Hematopoietic multipotent progenitor cell (in vitro differentiated cells): Measurements from ENCODE around the gene PDPK1. TPM values are rescaled to one million over a fixed set of nuclear protein-coding genes. Genes with fewer than 3 reads are reported as not detected.
"Not testable (repeated sequence)": the region's sequence is repeated elsewhere in the genome, so short reads cannot be mapped to it uniquely, and the experiment has no call there.

Experiments used
- DNase-seq, 3 donors: peaks; one replicate each; pipeline ENCODE4 v3.0.0-alpha.2; 2011 to 2015; ENCODE audit warnings: low read depth in 2 of 3, low spot score in 2 of 3
- total RNA-seq: library from RNA; depleted of rRNA; stranded (reverse); fragments of >200 nt; gene quantifications from one replicate; pipeline ENCODE4 v1.2.3, GENCODE V29; 2012

PDPK1 gene
- total RNA-seq, 1 donor = 21.5 TPM

DNA sequence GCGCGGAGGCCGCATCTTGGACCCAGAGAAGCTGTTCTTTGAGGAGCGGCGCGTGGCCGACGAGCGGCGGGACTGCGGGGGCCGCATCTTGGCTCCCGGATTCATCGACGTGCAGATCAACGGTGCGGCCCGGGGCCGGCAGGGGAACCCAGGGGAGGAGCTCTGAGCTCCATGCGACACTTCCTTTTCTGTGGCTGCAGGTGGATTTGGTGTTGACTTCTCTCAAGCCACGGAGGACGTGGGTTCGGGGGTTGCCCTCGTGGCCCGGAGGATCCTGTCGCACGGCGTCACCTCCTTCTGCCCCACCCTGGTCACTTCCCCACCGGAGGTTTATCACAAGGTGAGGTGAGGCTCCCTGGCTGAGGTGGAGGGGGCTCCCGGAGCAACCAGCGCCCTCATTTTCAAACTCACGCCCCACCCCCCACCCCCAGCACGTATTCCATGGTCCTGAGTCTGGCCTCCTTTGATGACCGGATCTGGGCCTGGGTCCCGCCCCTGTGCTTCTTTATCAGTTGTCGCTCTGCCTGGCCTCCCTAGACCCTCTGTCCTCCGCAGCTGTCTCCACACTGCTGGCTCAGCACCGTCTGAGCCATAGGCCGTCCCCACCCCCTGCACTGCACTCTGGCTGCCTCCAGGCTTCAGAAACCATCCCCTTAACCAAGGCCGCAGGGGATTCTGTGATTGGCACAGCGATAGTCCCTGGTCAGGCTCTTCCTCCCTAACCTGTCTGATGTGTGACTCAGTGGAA lies 16.9 kb upstream of the PDPK1 start:
- peak in 2 of 3 donors; percentile 63 to 74 for DNase-seq

DNA sequence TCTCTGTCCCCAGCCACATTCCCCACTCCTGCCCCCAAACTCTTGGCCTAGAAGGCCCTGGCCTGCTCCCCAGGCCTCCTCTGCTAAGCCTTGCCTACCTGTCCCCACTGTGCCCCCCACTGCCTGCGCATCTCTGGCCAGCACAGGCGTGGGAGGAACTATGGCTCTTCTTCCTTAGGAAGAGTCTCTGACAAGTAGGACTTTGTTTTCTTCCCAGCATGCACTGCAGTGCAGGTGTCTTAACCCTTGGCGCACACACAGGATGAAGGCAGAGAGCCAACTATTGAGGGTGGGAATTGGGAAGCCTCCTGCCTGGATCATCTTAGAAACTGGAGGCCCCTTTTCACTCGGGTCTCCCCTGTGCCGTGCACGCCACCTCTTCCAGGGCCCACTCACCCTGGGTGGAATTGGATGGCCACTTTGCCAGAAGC lies 14.0 kb upstream of the PDPK1 start:
- DNase-seq = no peak

- DNase-seq = no peak
Observed at GRCh38 chr16:2524339-2524938, 13.4 kb upstream of the PDPK1 start.

GRCh38 chr16:2526135-2526534 lies 11.7 kb upstream of the PDPK1 start:
- no peak for DNase-seq

GRCh38 chr16:2527071-2527783 lies 10.6 kb upstream of the PDPK1 start:
- no peak for DNase-seq

DNA sequence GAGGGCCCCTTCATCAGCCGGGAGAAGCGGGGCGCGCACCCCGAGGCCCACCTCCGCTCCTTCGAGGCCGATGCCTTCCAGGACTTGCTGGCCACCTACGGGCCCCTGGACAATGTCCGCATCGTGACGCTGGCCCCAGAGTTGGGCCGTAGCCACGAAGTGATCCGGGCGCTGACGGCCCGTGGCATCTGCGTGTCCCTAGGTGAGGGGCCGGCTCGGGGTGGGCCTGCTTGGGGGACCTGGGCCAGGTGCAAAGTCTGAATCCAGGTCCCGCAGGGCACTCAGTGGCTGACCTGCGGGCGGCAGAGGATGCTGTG lies 10.1 kb upstream of the PDPK1 start:
- no peak for DNase-seq

DNA sequence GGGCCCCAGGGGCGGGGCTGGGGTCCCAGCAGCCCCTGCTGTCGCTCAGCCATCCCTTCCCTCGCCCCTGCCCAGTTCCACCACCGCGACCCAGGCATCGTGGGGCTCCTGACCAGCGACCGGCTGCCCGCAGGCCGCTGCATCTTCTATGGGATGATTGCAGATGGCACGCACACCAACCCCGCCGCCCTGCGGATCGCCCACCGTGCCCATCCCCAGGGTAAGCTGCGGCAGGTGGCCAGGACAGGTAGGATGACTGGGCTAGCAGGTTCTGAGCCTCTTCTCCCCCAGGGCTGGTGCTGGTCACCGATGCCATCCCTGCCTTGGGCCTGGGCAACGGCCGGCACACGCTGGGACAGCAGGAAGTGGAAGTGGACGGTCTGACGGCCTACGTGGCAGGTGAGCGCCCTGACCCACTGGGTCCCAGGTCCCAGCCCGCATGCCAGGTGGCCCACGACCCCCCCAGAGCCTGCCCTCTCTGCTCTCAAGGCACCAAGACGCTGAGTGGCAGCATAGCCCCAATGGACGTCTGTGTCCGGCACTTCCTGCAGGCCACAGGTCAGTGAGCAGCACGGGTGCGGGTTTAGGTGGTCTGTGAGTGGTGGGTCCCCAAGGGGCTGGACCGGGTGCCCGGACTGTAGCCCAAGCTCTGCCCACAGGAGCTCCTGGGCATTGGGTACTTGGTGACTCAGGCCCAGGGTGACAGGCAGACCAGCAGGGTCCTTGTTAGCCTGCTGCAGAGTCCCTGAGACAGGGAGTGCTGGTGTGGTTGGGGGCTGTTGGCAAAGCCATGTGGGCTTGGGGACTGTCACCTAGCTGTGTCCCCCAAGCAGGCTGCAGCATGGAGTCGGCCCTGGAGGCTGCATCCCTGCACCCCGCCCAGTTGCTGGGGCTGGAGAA lies 9.4 kb upstream of the PDPK1 start:
- no peak for DNase-seq

DNA sequence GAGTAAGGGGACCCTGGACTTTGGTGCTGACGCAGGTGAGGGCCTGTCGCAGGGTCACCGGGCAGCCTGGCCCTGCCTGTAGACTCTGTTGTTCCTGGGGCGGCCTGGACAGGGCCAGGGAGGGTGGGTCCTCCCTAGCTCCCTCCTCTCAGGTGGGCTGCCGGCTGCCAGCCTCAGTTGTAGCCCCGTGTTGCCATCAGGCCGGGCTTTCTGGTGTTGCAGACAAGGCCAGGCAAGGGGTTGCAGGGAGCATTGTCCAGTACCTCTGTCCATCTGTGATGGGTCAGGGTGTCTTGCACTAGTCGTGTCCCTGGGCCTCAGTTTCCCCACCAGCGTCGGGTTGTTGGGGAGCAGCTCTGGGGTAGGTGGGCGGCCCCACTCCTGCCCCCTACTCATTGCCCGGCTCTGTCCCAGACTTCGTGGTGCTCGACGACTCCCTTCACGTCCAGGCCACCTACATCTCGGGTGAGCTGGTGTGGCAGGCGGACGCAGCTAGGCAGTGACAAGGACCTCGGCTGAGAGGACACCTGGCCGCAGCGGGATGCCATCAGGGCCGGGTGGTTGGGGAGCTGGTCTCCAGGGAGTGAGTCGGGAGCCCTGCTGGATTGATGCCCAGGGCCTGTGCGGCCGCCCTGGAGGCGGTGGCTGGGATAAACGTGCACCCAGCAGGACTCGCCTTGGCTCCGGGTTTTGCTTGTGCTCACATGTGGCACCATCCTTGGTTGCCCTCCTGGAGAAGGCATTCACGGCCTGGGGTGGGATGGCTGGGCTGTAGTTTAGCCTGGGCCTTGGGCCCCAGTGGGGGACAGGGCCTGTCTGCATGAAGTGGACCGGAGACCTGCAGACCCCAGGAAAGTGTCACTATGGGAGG lies 8.5 kb upstream of the PDPK1 start:
- no peak for DNase-seq

- no peak for DNase-seq
Observed at GRCh38 chr16:2529961-2530628, 7.7 kb upstream of the PDPK1 start.

DNA sequence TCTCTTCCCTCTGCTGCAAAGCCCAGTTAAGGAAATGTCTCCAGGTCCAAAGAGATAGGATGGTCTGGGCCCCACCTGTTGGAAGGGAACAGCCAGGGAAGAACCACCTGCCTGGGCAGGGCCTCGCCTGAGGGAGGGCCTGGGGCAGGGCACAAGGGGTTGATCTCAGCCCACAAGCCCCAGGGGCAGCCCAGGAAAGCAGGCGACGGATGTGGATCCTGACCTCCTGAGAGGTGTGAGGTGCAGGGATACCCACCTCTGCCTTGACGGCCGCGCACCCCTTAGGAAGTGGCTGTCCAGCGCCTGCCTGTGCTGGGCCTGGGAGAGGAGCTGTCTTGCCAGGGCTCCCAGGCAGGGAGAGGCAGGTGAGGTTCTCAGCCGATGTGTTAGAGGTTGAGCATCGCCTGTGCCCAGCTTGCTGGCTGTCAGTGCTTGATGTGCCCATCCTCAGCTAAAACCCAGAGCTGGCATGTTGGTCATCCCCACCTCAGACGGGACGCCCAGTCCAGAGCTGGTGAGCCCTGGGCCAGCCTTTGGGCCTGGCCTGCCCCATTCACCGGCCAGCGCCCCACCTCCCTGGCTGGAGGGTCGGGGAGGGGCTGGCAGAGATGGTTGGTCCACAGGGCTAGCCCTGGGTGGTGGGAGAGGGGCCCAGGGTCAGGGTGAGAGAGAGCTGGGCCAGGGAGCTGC lies 7.0 kb upstream of the PDPK1 start:
- no peak for DNase-seq

DNA sequence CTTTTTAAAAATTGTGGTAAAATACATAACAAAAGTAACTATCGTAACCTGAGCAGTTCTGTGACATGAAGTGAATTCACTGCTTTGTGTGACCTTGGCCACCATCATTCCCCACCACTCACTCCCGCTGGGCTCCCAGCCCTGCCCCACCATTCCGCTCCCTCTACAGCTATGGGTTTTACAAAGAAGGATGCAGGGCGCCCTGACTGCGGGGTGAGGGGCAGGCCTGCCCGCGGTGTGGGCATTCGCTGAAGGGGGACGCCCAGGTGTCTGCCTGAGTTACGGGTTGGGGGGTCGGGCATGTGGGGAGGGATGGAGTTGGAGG lies 6.5 kb upstream of the PDPK1 start, which contains the start of gene CEMP1:
Gene CEMP1 (minus strand): TSS at position 38 of the 325 bp plus-strand sequence. CDS start 335 bp downstream, outside the sequence.
- no peak for DNase-seq

DNA sequence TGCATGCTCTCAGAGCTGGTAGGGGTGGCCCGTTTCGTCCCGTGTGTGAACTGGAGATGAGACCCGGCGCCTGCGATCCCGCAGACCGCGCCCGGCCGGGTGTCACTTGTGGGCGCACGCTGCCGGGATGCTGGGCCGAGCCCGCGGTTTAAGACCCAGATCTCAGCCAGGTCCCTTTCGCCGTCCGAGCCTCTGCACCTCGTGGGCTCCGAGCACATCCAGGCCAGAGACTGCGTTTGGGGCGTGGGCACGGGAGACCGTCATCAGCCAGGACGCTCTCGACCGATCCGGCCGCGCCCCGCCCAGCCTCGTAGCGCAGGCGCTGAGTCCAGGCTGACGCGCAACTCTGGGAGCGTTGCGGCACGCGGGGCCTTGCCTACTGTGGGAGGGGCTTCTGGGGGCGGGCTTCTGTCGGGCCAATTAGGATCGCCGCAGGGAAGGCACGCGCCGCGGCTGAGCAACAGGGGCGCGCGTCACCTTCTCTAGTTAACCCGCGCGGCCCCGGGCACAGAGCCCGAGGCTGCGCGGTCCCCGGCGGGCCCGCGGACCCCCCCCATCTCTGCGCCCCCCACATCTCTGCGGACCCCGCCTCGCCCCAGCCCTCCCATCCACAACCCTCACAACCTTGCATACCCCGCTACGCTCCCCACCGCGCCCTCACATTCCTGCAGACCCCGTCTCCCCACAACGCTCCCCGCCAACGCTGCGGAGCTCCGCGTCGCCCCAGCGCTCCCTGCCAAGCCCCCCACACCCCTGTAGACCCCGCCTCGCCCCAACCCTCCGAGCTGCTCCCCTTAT lies 5.9 kb upstream of the PDPK1 start:
- peak; percentile 88 to 96 (median 96) for DNase-seq

DNA sequence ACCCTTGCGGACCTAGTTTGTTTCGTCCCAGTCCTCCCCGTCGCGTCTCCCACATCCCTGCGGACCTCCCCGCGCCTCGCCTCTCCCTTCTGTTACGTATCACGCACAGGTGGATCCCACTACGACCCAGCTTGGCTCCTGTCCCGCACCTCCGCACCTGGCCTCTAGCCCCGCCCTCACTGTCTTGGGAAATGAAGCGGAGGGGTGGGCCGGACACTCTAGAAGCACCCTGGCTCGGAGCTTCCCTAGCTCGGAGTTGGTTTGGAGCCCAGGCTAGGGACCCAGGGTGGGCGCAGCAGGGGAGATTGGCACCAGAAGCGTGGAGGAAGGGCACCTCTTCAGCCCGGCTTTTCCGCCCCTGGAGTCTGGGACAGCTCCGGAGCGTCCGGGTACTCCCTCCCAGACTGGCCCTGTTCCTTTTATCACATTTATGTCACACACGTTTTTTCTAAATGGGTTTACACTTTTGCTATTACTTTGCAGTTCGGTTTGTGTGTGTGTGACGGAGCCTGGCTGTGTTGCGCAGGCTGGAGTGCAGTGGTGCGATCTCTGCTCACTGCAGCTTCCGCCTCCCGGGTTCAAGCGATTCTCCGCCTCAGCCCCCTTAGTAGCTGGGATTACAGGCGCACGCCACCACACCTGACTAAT lies 5.2 kb upstream of the PDPK1 start:
- peak in 2 of 3 donors; percentile 47 to 52 for DNase-seq

DNA sequence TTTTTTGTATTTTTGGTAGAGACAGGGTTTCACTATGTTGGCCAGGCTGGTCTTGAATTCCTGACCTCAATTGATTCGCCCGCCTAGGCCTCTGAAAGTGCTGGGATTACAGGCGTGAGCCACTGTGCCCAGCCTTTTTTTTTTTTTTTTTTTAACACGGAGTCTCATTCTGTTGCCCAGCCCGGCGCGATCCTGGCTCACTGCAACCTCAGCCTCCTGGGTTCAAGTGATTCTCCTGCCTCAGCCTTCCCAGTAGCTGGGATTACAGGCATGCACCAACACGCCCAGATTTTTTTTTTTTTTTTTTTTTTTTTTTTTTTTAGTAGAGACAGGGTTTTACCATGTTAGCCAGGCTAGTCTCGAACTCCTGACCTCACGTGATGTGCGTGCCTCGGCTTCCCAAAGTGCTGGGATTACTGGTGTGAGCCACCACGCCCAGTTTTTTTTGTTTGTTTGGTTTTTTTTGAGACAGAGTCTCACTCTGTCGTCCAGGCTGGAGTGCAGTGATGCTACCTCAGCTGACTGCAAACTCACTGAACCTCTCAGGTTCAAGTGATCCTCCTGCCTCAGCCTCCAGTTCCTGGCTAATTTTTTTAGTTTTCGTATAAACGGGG lies 4.6 kb upstream of the PDPK1 start:
- not testable (repeated sequence) for DNase-seq

DNA sequence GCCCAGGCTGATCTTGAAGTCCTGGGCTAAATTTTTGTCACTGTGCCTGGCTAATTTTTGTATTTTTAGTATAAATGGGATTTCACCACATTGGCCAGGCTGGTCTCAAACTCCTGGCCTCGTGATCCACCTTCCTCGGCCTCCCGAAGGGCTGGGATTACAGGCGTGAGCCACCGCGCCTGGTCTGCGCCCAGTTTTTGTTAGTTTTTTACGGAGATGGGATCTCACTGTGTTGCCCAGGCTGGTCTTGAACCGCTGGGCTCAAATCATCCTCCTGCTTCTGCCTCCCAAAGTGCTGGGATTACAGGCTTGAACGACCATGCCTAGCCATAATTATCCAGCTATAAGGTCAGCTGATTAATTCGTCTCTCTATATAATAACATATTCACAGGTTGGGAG lies 3.9 kb upstream of the PDPK1 start:
- no peak for DNase-seq

DNA sequence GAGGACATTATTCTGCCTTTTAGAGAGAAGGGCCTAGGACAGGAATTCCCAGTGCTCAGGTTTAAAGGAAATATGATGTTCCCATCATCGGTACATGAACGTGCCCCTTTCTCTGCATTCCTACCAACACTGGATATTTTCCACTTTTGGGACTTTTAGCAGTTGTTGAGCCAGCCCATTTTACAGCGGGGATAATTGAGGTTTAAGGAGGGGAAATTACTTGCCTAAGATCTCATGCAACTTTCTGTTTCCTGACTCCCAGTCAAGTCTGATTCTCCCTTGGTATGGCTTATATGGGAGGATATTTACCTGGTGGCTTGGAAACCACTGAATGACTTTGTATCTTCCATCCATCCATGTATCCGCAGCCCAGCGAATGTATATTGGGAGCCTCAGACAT lies 3.5 kb upstream of the PDPK1 start:
- DNase-seq = not testable (repeated sequence)

GRCh38 chr16:2535625-2536013 lies 2.2 kb upstream of the PDPK1 start:
- no peak for DNase-seq
